Uterus (tissue), 2 donors: ENCODE measurements around the gene EPB42.

Source experiments
- POLR2A ChIP-seq, 2 donors: fragments of 450-650 bp; IDR thresholded peaks; one replicate each; pipeline ENCODE4 v1.6.1; 2016; ENCODE audit warnings: antibody characterized with exemption in 2 of 2, mild to moderate bottlenecking in 1 of 2, moderate library complexity in 1 of 2
- TF ChIP-seq, protein P1 (sequence below), 4 experiments: fragments of 200-600 bp in 2 of 4; fragments of 450-650 bp in 2 of 4; sonication (generic) in 2 of 4; IDR thresholded peaks; one replicate each; pipeline ENCODE4 v1.5.1; 2016 to 2019; ENCODE audit warnings: antibody characterized with exemption in 4 of 4, mild to moderate bottlenecking in 2 of 4, moderate library complexity in 1 of 4

- TF ChIP-seq, protein P1, sequence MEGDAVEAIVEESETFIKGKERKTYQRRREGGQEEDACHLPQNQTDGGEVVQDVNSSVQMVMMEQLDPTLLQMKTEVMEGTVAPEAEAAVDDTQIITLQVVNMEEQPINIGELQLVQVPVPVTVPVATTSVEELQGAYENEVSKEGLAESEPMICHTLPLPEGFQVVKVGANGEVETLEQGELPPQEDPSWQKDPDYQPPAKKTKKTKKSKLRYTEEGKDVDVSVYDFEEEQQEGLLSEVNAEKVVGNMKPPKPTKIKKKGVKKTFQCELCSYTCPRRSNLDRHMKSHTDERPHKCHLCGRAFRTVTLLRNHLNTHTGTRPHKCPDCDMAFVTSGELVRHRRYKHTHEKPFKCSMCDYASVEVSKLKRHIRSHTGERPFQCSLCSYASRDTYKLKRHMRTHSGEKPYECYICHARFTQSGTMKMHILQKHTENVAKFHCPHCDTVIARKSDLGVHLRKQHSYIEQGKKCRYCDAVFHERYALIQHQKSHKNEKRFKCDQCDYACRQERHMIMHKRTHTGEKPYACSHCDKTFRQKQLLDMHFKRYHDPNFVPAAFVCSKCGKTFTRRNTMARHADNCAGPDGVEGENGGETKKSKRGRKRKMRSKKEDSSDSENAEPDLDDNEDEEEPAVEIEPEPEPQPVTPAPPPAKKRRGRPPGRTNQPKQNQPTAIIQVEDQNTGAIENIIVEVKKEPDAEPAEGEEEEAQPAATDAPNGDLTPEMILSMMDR (IDR thresholded peaks at IDR 0.05), result no peak
- no peak for TF ChIP-seq POLR2A (IDR thresholded peaks at IDR 0.05)
These were observed 30.6 kb downstream of the EPB42 start for GRCh38 chr15:43190178-43190577.
